Body of pancreas (tissue), 4 donors: ENCODE results near the gene MAD1L1. TPM values are rescaled to one million over a fixed set of nuclear protein-coding genes. Genes with fewer than 3 reads are reported as not detected.

ENCODE experiments used
- ATAC-seq: fragments of 150-250 bp; one replicate; pipeline ENCODE4 v1.9.1; 2016
- DNase-seq, 4 donors: peaks; one replicate each; pipeline ENCODE4 v3.0.0-alpha.2; 2019
- H3K27ac ChIP-seq, 4 donors: fragments of 200-600 bp; sonication (generic); 1 replicate in 3 of 4; 2 replicates in 1 of 4; pipeline versions ENCODE4 v1.5.1 to v1.6.1; 2016 to 2019; ENCODE audit warnings: mild to moderate bottlenecking in 1 of 4, mixed read lengths in 1 of 4, moderate library complexity in 1 of 4
- H3K27me3 ChIP-seq, 2 donors: fragments of 200-600 bp; sonication (generic); one replicate each; pipeline ENCODE4 v1.6.0; 2016; ENCODE audit warnings: mild to moderate bottlenecking in 1 of 2
- H3K36me3 ChIP-seq, 2 donors: fragments of 200-600 bp; sonication (generic); replicated peaks in 1 of 2; 2 replicates each; pipeline ENCODE4 v1.5.1; 2016; ENCODE audit warnings: low read depth in 2 of 2; ENCODE audit not compliant: insufficient read depth in 1 of 2
- H3K4me1 ChIP-seq: fragments of 200-600 bp; sonication (generic); one replicate; pipeline ENCODE4 v1.6.0; 2016
- H3K4me3 ChIP-seq, 2 donors: fragments of 200-600 bp; sonication (generic); 1 replicate in 1 of 2; 2 replicates in 1 of 2; pipeline ENCODE4 v1.5.1; 2016 to 2019
- H3K9me3 ChIP-seq, 3 donors: fragments of 200-600 bp; sonication (generic); 1 replicate in 2 of 3; 2 replicates in 1 of 3; pipeline ENCODE4 v1.5.1; 2016
- CTCF ChIP-seq, 7 experiments: fragments of 450-650 bp in 4 of 7; fragments of 200-600 bp in 3 of 7; sonication (generic) in 3 of 7; IDR thresholded peaks; one replicate each; pipeline ENCODE4 v1.5.1; 2016 to 2019; ENCODE audit warnings: antibody characterized with exemption in 7 of 7
- POLR2A ChIP-seq, 3 donors: fragments of 450-650 bp; IDR thresholded peaks; one replicate each; pipeline ENCODE4 v1.6.1; 2016; ENCODE audit warnings: antibody characterized with exemption in 3 of 3, mild to moderate bottlenecking in 2 of 3
- WGBS, 2 donors: methylation state at CpG; one replicate each; pipeline ENCODE4 v1.1.5; 2017; 5-methylcytosine and 5-hydroxymethylcytosine counted together
- intact Hi-C: fragments of 100-400 bp; cut with DNase I; formaldehyde crosslinking; loops from one replicate; pipeline ENCODE4 v1.15.1; 2023
- total RNA-seq, 2 donors: library from RNA; depleted of rRNA; stranded (reverse); fragments of >200 nt; gene quantifications; one replicate each; pipeline ENCODE4 v1.1.0, GENCODE V29; 2016

The MAD1L1 gene
- total RNA-seq, 2 donors from 2014 or later, result 14.0 to 66.9 TPM

GRCh38 chr7:2079332-2080059 is 153.2 kb downstream of the MAD1L1 start:
- DNase-seq (no peak), ATAC-seq (no peak)
- Histone ChIP-seq H3K36me3 (no peaks in the 10 kb centered on the region), H3K4me3 (no peak overlapping the region), H3K9me3 (no peaks in the 10 kb centered on the region), H3K27me3 (no peaks in the 10 kb centered on the region), H3K27ac (no peak overlapping the region), H3K4me1 (no peaks in the 10 kb centered on the region)
- WGBS, 2 donors, result 59 to 71% methylated on average over 15 to 22 of the region's 22 CpGs
- intact Hi-C loops, result no loop called here
- TF ChIP-seq CTCF (IDR thresholded peaks at IDR 0.05) (no peak), POLR2A (IDR thresholded peaks at IDR 0.05) (no peak)

GRCh38 chr7:2078899-2079298 is 153.8 kb downstream of the MAD1L1 start:
- 85 to 87% methylated on average over 10 to 15 of the region's 15 CpGs for WGBS, 2 donors
- Histone ChIP-seq H3K27me3 (no peaks in the 10 kb centered on the region), H3K36me3 (no peaks in the 10 kb centered on the region), H3K4me1 (no peaks in the 10 kb centered on the region), H3K4me3 (no peak overlapping the region), H3K9me3 (no peaks in the 10 kb centered on the region), H3K27ac (no peak overlapping the region)
- no peak for ATAC-seq
- no peak for DNase-seq
- no peak for TF ChIP-seq CTCF (IDR thresholded peaks at IDR 0.05)
- TF ChIP-seq POLR2A (IDR thresholded peaks at IDR 0.05), result no peak
- intact Hi-C loops, result no loop called here

- no peaks in the 10 kb centered on the region for H3K4me1 ChIP-seq
- no peak for ATAC-seq
- no peak overlapping the region for H3K27ac ChIP-seq
- intact Hi-C loops, result no loop called here
- WGBS, 2 donors, result 94 to 95% methylated on average over 22 to 26 of the region's 27 CpGs
- no peaks in the 10 kb centered on the region for H3K27me3 ChIP-seq
- DNase-seq, result no peak
- H3K36me3 ChIP-seq, result no peaks in the 10 kb centered on the region
- H3K9me3 ChIP-seq, result no peaks in the 10 kb centered on the region
- no peak for TF ChIP-seq CTCF (IDR thresholded peaks at IDR 0.05)
- no peak for TF ChIP-seq POLR2A (IDR thresholded peaks at IDR 0.05)
- no peak overlapping the region for H3K4me3 ChIP-seq
These were observed 156.1 kb downstream of the MAD1L1 start for GRCh38 chr7:2076649-2077064.

- no peaks in the 10 kb centered on the region for H3K36me3 ChIP-seq
- no peaks in the 10 kb centered on the region for H3K27me3 ChIP-seq
- DNase-seq (no peak), ATAC-seq (no peak)
- no peak overlapping the region for H3K27ac ChIP-seq
- no peaks in the 10 kb centered on the region for H3K4me1 ChIP-seq
- 91 to 93% methylated on average over 16 to 17 of the region's 17 CpGs for WGBS, 2 donors
- no peaks in the 10 kb centered on the region for H3K9me3 ChIP-seq
- no peak overlapping the region for H3K4me3 ChIP-seq
- intact Hi-C loops, result no loop called here
- TF ChIP-seq POLR2A (IDR thresholded peaks at IDR 0.05), result no peak
- no peak for TF ChIP-seq CTCF (IDR thresholded peaks at IDR 0.05)
These were observed 156.9 kb downstream of the MAD1L1 start for GRCh38 chr7:2075811-2076210.

- no peaks in the 10 kb centered on the region for H3K9me3 ChIP-seq
- 73 to 92% methylated on average over 17 of the region's 17 CpGs for WGBS, 2 donors
- TF ChIP-seq CTCF (IDR thresholded peaks at IDR 0.05) (no peak), POLR2A (IDR thresholded peaks at IDR 0.05) (no peak)
- no peaks in the 10 kb centered on the region for H3K36me3 ChIP-seq
- no peak overlapping the region for H3K27ac ChIP-seq
- intact Hi-C loops, result no loop called here
- H3K4me3 ChIP-seq, result no peak overlapping the region
- DNase-seq (no peak), ATAC-seq (no peak)
- H3K4me1 ChIP-seq, result no peaks in the 10 kb centered on the region
- no peaks in the 10 kb centered on the region for H3K27me3 ChIP-seq
These were observed 158.1 kb downstream of the MAD1L1 start for GRCh38 chr7:2074691-2075090.
